ENCODE data around the gene TFE3.

- no peak for TF ChIP-seq E2F1 (CRISPR knock-in tag; IDR thresholded peaks at IDR 0.05)
- TF ChIP-seq ARID4B (CRISPR knock-in tag; IDR thresholded peaks at IDR 0.05; ENCODE audit: borderline replicate concordance) = no peak
- no peak for TF ChIP-seq MAX (CRISPR knock-in tag; IDR thresholded peaks at IDR 0.05)
- TF ChIP-seq USF2 (CRISPR knock-in tag; IDR thresholded peaks at IDR 0.05) = no peak
- no peak for TF ChIP-seq CTCF (IDR thresholded peaks at IDR 0.05)
- no peak for TF ChIP-seq PREB (CRISPR knock-in tag; IDR thresholded peaks at IDR 0.05; ENCODE audit: borderline replicate concordance)
- TF ChIP-seq E2F5 (CRISPR knock-in tag; IDR thresholded peaks at IDR 0.05) = no peak
- no peak for TF ChIP-seq SMAD3 (CRISPR knock-in tag; IDR thresholded peaks at IDR 0.05; ENCODE audit: borderline replicate concordance)
- no peak for TF ChIP-seq PRDM15 (CRISPR knock-in tag; IDR thresholded peaks at IDR 0.05)
Observed at GRCh38 chrX:49040376-49040955, 2.7 kb downstream of the TFE3 start.
